ENCODE results near the gene CCNYL1. TPM values are rescaled to one million over a fixed set of nuclear protein-coding genes. Genes with fewer than 3 reads are reported as not detected.

The CCNYL1 gene
- total RNA-seq, 2 experiments from 2014 or later, result 5.8 to 6.0 TPM

DNA sequence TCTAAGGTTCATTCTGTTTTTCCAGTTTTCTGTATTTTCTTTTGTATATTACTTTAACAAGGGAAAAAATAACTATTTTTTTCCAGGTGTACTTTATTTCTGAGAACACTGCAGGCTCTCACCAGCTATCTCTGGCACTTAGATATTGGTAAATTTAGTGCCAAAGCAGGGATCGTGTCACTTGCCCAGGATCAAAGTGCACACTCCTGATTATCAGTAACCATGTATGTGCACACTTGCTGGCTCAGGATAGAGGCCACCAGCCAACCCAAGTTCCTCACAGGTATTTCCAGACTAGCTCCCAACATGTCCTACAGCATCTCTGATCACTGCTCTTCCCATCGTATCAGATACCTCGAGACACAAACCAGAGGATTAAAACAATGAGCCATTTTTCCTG, 64.0 kb downstream of the CCNYL1 start:
- peaks cover 7% of the 10 kb centered on the region for H3K27me3 Mint-ChIP-seq
- no peak for DNase-seq
- no peak overlapping the region for H3K4me3 Mint-ChIP-seq
- peaks cover 2% of the 10 kb centered on the region for H3K9me3 Mint-ChIP-seq
- peaks cover 7% of the 10 kb centered on the region for H3K4me1 Mint-ChIP-seq
- H3K36me3 Mint-ChIP-seq, result no peaks in the 10 kb centered on the region
- no peak overlapping the region for H3K27ac Mint-ChIP-seq

DNA sequence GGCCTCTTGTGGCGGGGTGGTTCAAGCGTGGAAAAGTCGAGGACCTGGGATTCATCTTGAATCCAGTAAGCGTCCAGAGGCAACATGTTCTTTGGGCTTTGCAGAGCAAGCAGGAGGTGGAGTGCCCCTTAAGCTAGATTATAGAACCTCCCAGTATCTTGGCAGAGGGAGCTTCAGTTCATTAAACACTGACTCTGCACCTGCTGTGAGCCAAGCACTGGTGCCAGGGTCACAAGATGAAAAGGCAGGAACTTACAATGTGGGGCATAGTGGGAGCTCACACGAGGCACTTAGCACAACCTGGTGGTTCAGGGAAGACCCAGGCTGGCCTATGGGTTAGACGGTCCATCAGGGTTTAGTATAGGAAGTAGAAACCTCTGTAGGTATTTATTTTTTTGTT, 65.7 kb downstream of the CCNYL1 start:
- Mint-ChIP-seq H3K9me3 (peaks cover 1% of the 10 kb centered on the region), H3K4me1 (peaks cover 1% of the 10 kb centered on the region), H3K36me3 (no peaks in the 10 kb centered on the region), H3K27me3 (no peaks in the 10 kb centered on the region), H3K27ac (no peak overlapping the region), H3K4me3 (no peak overlapping the region)
- no peak for DNase-seq

DNA sequence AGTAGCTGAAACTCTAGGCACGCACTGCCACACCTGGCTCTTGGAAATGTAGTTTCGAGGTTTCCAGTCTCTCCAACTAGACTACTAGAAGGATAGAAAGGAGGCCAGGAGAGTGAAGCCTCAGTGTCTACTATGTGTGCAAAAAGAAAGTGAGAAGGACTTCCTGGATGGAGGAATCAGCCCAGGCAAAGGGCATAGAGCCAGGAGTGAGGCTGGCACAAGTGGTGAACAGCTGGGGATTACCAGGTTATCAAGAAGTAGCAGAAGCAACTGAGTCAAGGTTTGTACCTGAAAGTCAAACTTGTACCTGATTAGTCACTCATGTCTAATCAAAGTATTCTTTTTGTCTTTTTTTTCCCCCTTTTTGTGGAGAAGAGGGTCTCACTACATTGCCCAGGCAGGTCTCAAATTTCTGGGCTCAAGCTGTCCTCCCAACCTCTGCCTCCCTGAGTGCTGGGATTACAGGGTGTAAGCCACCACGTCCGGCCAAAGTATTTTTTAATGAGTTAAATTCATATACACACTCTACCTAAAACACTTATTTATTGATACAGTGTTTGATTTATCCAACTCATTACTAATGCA, 67.0 kb downstream of the CCNYL1 start:
- Mint-ChIP-seq H3K4me1 (no peaks in the 10 kb centered on the region), H3K27ac (no peak overlapping the region), H3K4me3 (no peak overlapping the region), H3K36me3 (no peaks in the 10 kb centered on the region), H3K27me3 (no peaks in the 10 kb centered on the region), H3K9me3 (no peaks in the 10 kb centered on the region)
- DNase-seq, result no peak

DNA sequence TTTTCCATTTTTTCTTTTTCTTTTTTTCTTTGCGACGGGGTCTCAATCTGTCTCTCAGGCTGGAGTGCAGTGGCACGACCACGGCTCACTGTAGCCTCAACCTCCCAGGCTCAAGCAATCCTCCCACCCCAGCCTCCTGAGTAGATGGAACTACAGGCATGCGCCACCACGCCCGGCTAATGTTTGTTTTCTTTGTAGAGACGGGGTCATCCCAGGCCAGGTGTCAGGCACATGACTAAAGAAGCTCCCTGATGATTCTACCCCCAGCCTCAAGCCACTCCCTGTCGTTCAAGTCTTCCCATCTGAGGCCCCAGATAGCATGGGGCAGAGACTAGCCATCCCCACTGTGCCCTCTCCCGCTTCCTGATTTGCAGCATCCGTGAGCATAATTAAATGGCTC, 68.1 kb downstream of the CCNYL1 start:
- no peak overlapping the region for H3K27ac Mint-ChIP-seq
- H3K27me3 Mint-ChIP-seq, result no peaks in the 10 kb centered on the region
- H3K9me3 Mint-ChIP-seq, result no peaks in the 10 kb centered on the region
- no peaks in the 10 kb centered on the region for H3K36me3 Mint-ChIP-seq
- H3K4me3 Mint-ChIP-seq, result no peak overlapping the region
- DNase-seq, result no peak
- H3K4me1 Mint-ChIP-seq, result no peaks in the 10 kb centered on the region

DNA sequence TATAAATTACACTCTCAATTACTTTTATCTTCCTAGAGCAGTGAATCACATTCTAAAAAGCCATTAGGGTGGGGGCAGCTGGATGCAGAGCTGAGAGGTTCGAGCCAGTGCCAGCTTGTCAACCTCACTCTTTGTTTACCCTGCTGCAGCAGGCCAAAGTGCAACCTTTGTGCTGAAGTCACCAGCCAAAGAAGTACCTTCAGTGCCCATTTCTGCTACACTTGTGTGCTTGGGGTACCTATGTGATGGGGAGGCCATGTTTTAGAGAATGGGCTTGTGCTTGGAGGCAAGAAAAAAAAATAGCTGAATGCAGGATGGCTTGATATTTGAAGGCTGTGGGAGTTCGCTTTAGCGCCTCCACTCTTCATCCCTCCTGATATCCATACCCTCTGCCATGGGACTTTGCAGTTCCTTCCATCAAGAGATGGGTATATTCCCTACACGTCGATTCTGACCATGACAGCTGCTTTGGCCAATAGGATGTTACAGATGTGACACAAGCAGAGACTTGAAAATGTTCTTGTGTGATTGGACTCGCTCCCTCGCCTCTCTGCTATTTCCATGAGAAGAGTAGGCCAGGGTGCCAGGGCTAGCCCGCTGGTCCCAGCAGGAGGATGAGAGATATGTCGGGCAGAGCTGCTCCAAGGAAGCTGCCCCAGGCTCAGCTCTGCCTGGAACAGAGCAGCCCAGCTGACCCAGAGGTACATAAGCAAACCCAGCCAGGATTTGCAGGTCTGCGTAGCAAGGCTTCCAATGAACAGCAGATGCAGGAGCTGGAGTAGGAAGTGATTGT, 71.0 kb downstream of the CCNYL1 start:
- no peaks in the 10 kb centered on the region for H3K27me3 Mint-ChIP-seq
- H3K4me1 Mint-ChIP-seq, result no peaks in the 10 kb centered on the region
- DNase-seq, result no peak
- no peaks in the 10 kb centered on the region for H3K36me3 Mint-ChIP-seq
- H3K27ac Mint-ChIP-seq, result no peak overlapping the region
- no peaks in the 10 kb centered on the region for H3K9me3 Mint-ChIP-seq
- no peak overlapping the region for H3K4me3 Mint-ChIP-seq

DNA sequence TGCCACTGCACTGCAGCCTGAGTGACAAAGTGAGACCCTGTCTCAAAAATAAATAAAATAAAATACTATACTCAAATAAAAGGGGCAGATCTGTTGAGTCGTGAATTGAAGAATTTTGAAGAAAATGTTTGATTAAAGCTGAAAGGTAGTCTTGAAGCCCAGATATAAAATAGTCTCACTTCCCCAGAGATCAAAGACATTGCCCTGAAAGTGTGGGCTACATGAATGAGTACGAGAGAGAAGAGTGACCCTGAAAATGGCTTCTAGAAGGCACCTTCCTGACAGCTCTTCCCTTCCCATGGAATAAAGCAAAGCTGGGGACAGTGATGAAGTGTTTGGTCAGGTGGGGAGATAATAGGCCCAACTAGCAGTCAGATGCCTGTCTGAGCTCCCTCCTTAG, 72.1 kb downstream of the CCNYL1 start:
- H3K9me3 Mint-ChIP-seq, result no peaks in the 10 kb centered on the region
- no peaks in the 10 kb centered on the region for H3K27me3 Mint-ChIP-seq
- no peak overlapping the region for H3K27ac Mint-ChIP-seq
- DNase-seq, result no peak
- no peaks in the 10 kb centered on the region for H3K4me1 Mint-ChIP-seq
- H3K36me3 Mint-ChIP-seq, result no peaks in the 10 kb centered on the region
- H3K4me3 Mint-ChIP-seq, result no peak overlapping the region

DNA sequence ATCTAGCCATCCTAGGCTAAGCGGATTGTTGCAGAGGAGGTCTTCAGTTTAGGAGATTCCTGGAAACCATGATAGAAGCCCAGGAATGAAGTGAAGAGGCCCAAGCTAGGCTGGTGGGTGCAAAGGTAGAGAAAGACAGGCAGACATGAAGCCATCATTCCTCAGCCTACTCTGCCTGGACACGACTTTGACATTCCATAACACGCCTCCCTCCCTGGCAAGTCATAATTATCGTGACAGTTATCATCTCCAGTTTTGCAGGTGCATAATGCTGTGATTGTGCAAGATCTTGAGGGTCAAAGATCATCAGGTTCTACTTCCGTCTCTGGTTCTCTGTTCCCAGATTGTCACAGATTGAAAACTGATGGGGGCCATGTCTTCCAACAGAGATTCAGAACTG, 73.5 kb downstream of the CCNYL1 start:
- Mint-ChIP-seq H3K27me3 (no peaks in the 10 kb centered on the region), H3K4me3 (no peak overlapping the region), H3K36me3 (no peaks in the 10 kb centered on the region), H3K4me1 (no peaks in the 10 kb centered on the region), H3K27ac (no peak overlapping the region), H3K9me3 (no peaks in the 10 kb centered on the region)
- no peak for DNase-seq

DNA sequence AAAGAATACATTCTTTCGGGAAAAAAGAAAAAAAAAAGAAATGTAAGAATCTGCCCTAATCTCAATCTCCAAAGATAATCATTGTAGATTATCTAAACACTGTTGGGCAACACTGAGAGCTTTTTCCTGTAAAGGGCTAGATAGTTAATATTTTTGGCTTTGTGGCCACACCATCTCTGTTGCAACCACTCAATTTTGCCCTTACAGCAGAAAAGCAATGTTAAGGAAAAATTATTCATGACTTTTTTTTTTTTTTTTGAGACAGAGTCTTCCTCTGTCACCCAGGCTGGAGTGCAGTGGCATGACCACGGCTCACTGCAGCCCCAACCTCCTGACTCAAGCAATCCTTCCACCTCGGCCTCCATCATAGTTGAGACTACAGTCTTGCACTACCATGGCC, 75.6 kb downstream of the CCNYL1 start:
- H3K4me1 Mint-ChIP-seq, result no peaks in the 10 kb centered on the region
- H3K27ac Mint-ChIP-seq, result no peak overlapping the region
- no peak overlapping the region for H3K4me3 Mint-ChIP-seq
- H3K27me3 Mint-ChIP-seq, result peaks cover 4% of the 10 kb centered on the region
- H3K9me3 Mint-ChIP-seq, result no peaks in the 10 kb centered on the region
- no peak for DNase-seq
- H3K36me3 Mint-ChIP-seq, result no peaks in the 10 kb centered on the region

DNA sequence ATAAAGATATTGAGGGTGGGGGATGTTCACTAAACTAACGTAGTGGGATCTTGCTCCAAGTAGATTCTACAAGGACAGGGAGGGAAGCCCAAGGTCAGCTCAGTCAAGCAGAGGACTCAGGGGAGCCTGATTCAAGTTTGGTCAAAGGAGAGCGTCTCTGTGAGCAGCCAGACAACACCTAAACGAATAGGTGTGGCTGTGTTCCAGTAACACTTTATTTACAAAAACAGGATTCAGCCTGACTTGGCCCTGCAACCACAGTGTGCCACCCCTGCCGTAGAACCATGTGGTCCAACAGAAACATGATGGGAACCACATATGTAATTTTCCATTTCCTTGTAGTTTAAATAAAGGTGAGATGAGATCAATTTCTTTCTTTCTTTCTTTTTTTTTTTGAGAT, 76.4 kb downstream of the CCNYL1 start:
- no peak overlapping the region for H3K4me3 Mint-ChIP-seq
- H3K36me3 Mint-ChIP-seq, result no peaks in the 10 kb centered on the region
- DNase-seq, result no peak
- H3K9me3 Mint-ChIP-seq, result no peaks in the 10 kb centered on the region
- H3K27ac Mint-ChIP-seq, result no peak overlapping the region
- no peaks in the 10 kb centered on the region for H3K4me1 Mint-ChIP-seq
- H3K27me3 Mint-ChIP-seq, result peaks cover 4% of the 10 kb centered on the region

DNA sequence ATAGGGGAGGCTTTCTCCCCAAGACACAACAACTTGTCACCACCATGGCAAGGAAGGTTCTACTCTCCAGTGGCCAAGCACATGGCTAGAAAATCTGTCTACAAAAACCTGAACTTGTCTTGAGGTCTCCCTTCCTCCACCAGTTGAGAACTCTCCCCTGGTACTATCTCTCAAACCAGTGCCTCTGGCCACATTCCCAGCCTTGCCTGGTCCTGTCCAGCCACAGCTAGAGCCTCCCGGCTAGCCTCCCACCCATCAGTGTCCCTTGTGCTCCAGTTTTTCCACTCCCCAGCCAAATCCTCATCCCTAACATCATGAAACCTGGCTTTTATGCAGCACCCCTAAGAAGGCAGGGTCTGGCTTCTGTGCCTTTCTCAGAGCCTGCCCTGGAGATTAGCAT, 79.5 kb downstream of the CCNYL1 start:
- Mint-ChIP-seq H3K36me3 (no peaks in the 10 kb centered on the region), H3K27ac (no peak overlapping the region), H3K4me1 (no peaks in the 10 kb centered on the region), H3K27me3 (peaks cover 8% of the 10 kb centered on the region), H3K9me3 (no peaks in the 10 kb centered on the region), H3K4me3 (no peak overlapping the region)
- DNase-seq, result no peak

DNA sequence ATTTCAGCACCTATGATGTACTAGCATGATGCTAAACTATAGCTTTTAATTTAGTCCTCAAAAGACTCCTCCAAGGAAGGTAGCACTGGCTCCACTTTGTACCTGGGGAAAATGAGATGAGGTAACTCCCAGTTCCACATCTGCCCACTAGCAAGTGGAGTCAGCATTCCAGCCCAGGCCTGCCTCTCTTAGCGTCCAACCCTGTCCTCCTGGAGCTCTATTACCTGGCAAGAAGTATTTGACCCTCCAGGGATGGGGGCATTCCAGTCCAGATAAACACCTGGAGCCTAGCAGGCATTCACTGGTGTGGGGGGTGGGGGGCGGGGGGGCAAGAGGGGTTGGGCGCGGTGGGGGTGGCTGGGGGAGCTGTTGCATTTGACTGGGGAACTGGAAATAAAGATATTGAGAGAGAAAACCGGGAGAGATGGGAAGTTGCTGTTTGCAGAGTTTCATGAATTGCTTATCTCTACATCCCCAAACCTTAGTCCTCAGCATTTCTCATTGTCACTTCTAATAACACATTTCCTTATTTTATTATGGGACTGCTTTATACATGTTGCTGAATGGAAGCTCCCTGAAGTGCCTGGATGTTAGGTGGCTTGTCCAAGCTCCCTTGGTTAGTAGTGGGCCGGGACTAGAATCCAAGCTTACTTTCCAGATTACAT, 80.3 kb downstream of the CCNYL1 start:
- H3K27ac Mint-ChIP-seq, result no peak overlapping the region
- no peak overlapping the region for H3K4me3 Mint-ChIP-seq
- no peaks in the 10 kb centered on the region for H3K9me3 Mint-ChIP-seq
- H3K27me3 Mint-ChIP-seq, result peaks cover 8% of the 10 kb centered on the region
- no peak for DNase-seq
- H3K36me3 Mint-ChIP-seq, result no peaks in the 10 kb centered on the region
- no peaks in the 10 kb centered on the region for H3K4me1 Mint-ChIP-seq

DNA sequence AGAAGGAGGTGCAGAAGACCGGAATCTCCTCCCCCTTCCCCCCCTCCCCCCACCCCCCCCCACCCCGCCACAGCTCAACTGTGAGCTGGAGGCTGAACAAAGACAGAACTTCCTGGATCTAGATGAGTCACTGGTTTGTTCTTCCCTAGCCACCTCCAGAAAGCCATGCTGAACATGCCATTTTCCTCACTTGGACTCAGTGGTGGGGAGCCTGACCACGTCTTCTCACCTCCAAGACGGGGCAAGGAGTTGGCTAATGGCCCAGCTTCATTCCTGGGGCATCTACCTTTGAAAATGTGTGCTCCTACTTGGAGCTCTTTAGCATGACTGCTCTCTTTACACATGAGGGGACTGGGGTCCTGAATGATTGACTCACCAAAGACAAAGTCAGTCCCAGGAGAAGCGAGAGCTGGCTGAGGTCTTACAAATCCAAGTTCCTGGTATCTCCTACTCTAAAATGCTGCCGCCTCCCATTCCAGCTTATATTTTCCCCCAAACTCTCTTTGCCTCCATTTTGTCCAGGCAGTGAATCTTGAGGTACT, 80.9 kb downstream of the CCNYL1 start:
- no peak for DNase-seq
- Mint-ChIP-seq H3K27me3 (peaks cover 8% of the 10 kb centered on the region), H3K4me1 (no peaks in the 10 kb centered on the region), H3K4me3 (no peak overlapping the region), H3K9me3 (no peaks in the 10 kb centered on the region), H3K36me3 (no peaks in the 10 kb centered on the region), H3K27ac (no peak overlapping the region)

DNA sequence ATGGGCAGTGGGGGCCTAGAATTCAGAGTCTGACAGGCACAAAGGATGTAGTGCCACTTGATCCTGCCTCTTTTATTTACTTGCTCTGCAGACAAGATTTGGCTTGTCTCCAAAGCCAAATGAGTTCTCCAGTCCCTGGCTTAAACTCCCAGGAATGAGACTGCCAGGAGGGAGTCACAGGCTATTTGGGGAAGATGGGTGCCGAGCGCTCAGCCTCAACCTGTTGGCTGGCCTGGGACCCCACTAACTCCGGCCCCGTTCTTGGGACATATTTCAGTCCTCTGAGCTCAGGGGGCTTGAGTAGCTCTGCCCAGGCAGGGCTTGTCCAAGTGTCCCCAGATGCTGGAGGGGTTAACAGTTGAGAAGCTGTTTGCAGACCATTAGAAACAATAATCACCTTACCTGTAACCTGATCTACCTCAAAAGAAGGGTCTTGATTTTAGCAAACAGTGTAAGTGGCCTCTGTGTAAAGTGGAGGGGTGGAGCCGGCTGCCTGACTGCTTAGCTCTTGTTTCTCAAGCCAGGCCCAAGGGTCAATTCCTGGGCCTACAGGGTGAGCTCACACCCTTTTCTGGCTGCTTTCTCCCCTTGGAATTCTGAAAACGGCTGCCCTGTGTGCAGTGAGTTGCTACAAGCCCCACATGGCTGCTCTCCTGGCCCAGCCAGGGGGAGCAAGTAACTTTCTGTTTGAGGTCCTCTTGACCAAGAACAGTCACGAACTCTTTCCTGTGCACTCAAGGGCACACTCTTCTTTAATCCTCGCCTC, 85.3 kb downstream of the CCNYL1 start:
- H3K4me3 Mint-ChIP-seq, result no peak overlapping the region
- DNase-seq, result no peak

DNA sequence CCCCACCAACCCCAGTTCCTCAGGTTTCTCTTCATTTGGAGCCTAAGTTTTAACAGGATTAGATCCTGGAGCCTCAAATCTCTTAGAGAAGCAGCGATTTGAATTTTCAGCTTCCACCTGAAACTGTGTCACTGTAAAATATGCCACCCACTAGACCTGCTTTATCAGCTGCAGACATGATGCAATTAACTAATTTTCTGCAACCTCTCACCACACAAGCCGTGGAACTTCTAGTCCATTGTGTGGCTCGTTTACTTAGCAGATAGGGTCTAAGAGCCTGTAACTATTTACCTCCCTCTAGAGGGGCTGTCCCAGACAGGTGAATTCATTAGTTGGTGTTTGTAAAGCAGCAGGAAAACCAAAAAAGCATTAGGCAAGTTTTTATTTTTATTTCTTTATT, 89.8 kb downstream of the CCNYL1 start:
- Mint-ChIP-seq H3K27me3 (no peaks in the 10 kb centered on the region), H3K4me3 (no peak overlapping the region), H3K9me3 (no peaks in the 10 kb centered on the region), H3K4me1 (peaks cover 4% of the 10 kb centered on the region), H3K36me3 (no peaks in the 10 kb centered on the region), H3K27ac (no peak overlapping the region)
- no peak for DNase-seq

More for the DNA sequence above, 85.3 kb downstream of the CCNYL1 start:
- Mint-ChIP-seq H3K27ac (no peak overlapping the region), H3K27me3 (peaks cover 4% of the 10 kb centered on the region), H3K9me3 (no peaks in the 10 kb centered on the region), H3K36me3 (no peaks in the 10 kb centered on the region), H3K4me1 (no peaks in the 10 kb centered on the region)

DNA sequence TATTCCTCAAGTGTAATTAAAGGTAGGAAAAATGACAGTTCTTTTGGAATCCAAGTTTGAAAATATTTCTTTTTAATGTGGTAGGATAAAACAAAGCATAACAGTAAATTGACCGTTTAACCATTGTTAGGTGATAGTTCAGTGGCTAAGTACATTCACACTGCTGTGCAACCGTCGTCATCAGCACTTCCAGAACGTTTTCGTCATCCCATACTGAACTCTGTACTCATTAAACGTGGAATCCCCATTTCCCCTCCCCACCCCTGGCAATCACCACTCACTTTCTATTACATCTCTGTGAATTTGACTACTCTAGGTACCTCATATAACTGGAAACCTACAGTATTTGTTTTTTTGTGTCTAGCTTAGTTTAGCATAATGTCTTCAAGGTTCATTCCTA, 91.2 kb downstream of the CCNYL1 start:
- H3K36me3 Mint-ChIP-seq, result no peaks in the 10 kb centered on the region
- DNase-seq, result no peak
- no peak overlapping the region for H3K4me3 Mint-ChIP-seq
- no peak overlapping the region for H3K27ac Mint-ChIP-seq
- peaks cover 3% of the 10 kb centered on the region for H3K27me3 Mint-ChIP-seq
- H3K4me1 Mint-ChIP-seq, result peaks cover 8% of the 10 kb centered on the region
- no peaks in the 10 kb centered on the region for H3K9me3 Mint-ChIP-seq
